ENCODE measurements around the gene ABHD11. TPM values are rescaled to one million over a fixed set of nuclear protein-coding genes. Genes with fewer than 3 reads are reported as not detected.

ABHD11 gene
- total RNA-seq, 4 donors from 2014 or later = 5.6 to 8.5 (median 6.6) TPM

GRCh38 chr7:73768641-73769480 lies 30.3 kb upstream of the ABHD11 start:
- Histone ChIP-seq H3K27ac (no peak overlapping the region), H3K4me3 (no peak overlapping the region), H3K9me3 (no peaks in the 10 kb centered on the region), H3K36me3 (no peaks in the 10 kb centered on the region), H3K4me1 (peaks cover 0 to 24% (median 0%) of the 10 kb centered on the region in 3 donors), H3K27me3 (peaks cover 65% of the 10 kb centered on the region)
- TF ChIP-seq EP300 (IDR thresholded peaks at IDR 0.05) = no peak
- TF ChIP-seq CTCF (IDR thresholded peaks at IDR 0.05) = no peak
- TF ChIP-seq POLR2A (IDR thresholded peaks at IDR 0.05) = no peak
- TF ChIP-seq POLR2AphosphoS5 (IDR thresholded peaks at IDR 0.05) = no peak
- ATAC-seq = no peak
- 22 to 40% methylated on average over 3 to 10 of the region's 53 CpGs for WGBS, 2 donors (ENCODE audit: low coverage in 1 of 2)

DNA sequence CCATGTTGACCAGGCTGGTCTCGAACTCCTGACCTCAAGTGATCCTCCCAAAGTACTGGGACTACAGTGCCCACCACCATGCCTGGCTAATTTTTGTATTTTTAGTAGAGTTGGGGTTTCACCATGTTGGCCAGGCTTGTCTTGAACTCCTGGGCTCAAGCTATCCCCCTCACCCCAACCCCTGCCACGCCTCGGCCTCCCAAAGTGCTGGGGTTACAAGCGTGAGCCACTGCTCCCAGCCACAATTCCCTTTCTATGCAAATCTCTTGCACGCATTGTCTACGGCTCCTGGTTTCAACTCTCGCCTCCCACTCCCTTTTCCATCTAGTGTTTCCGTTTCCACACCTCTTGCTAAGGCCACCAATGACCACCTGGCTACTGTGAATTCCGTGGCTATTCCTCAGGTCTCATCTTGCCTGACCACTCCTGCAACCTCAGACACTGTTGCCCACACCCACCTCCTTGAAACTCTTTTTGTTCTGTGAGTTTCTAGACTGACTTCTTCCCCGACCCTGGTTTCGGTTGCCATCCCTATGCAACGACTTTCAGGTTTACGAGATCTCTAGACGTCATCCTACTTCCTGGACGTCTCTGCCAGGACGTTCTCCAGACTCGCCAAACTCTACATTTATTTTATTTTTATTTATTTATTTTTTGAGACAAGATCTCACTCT lies 28.1 kb upstream of the ABHD11 start:
- peaks cover 0 to 24% (median 0%) of the 10 kb centered on the region in 3 donors for H3K4me1 ChIP-seq
- no peak overlapping the region for H3K4me3 ChIP-seq
- 80 to 82% methylated on average over 14 to 16 of the region's 17 CpGs for WGBS, 2 donors (ENCODE audit: low coverage in 1 of 2)
- peaks cover 51% of the 10 kb centered on the region for H3K27me3 ChIP-seq
- no peak for ATAC-seq
- TF ChIP-seq POLR2AphosphoS5 (IDR thresholded peaks at IDR 0.05) (no peak), POLR2A (IDR thresholded peaks at IDR 0.05) (no peak), EP300 (IDR thresholded peaks at IDR 0.05) (no peak), CTCF (IDR thresholded peaks at IDR 0.05) (no peak)
- H3K27ac ChIP-seq = no peak overlapping the region
- H3K36me3 ChIP-seq = no peaks in the 10 kb centered on the region
- no peaks in the 10 kb centered on the region for H3K9me3 ChIP-seq

GRCh38 chr7:73762659-73762999 lies 24.0 kb upstream of the ABHD11 start:
- WGBS, 2 donors (ENCODE audit: low coverage in 1 of 2) = 67 to 69% methylated on average over 1 of the region's 1 CpG
- TF ChIP-seq EP300 (IDR thresholded peaks at IDR 0.05) (no peak), POLR2A (IDR thresholded peaks at IDR 0.05) (no peak), POLR2AphosphoS5 (IDR thresholded peaks at IDR 0.05) (no peak), CTCF (IDR thresholded peaks at IDR 0.05) (no peak)
- no peak overlapping the region for H3K4me3 ChIP-seq

DNA sequence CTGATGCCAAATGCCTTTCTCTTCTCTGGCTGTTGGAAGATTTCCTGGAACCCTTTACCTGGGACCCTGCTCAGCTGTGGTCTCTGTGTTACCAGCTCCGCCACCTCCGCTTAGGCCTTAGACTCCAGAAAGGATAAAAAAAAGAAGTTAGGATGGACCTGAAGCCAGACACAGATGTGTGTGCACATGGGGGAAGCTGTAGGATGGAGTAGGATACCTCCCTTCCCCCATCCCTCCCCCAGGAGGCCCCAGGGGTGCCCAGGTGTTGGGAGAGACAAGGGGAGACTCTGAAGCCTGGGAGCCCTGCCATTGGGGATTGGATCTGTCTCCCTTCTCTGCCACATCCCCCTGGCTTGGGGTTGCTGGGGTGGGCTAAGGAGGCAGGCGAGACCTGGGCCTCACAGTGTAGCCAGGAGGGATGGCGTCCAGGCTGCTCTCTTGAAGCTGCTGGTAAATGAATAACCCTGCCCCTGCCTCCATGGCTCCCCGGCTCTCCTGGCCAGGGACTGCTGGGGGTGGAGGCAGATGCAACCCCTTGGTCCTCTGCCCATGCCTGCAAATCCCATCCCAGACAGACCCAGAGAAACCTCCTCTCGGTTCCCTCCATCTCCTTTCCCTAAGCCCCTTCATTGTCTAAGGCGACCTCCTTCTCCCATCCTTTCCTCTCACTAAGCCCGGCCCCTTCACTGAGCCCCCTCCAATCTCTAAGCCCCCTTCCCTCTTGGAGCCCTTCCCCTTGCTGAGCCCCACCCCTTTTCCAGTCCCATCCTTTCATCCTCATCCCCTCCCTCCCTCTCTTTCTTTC lies 23.5 kb upstream of the ABHD11 start:
- Histone ChIP-seq H3K4me1 (no peaks in the 10 kb centered on the region), H3K9me3 (no peaks in the 10 kb centered on the region), H3K36me3 (no peaks in the 10 kb centered on the region), H3K4me3 (no peak overlapping the region), H3K27me3 (peaks cover 5% of the 10 kb centered on the region), H3K27ac (no peak overlapping the region)
- ATAC-seq = no peak
- WGBS, 2 donors (ENCODE audit: low coverage in 1 of 2) = 44 to 54% methylated on average over 4 to 6 of the region's 8 CpGs
- TF ChIP-seq POLR2A (IDR thresholded peaks at IDR 0.05) (no peak), CTCF (IDR thresholded peaks at IDR 0.05) (no peak), EP300 (IDR thresholded peaks at IDR 0.05) (no peak), POLR2AphosphoS5 (IDR thresholded peaks at IDR 0.05) (no peak)

More at GRCh38 chr7:73762659-73762999, 24.0 kb upstream of the ABHD11 start:
- no peaks in the 10 kb centered on the region for H3K4me1 ChIP-seq
- H3K9me3 ChIP-seq = no peaks in the 10 kb centered on the region
- H3K27me3 ChIP-seq = peaks cover 10% of the 10 kb centered on the region
- no peaks in the 10 kb centered on the region for H3K36me3 ChIP-seq
- no peak for ATAC-seq
- no peak overlapping the region for H3K27ac ChIP-seq

All from gastroesophageal sphincter (tissue), 4 donors.